Neural progenitor cell (in vitro differentiated cells): Measurements from ENCODE around the gene BCHE. TPM values are rescaled to one million over a fixed set of nuclear protein-coding genes. Genes with fewer than 3 reads are reported as not detected.

Source experiments
- DNase-seq: peaks from one replicate; pipeline ENCODE4 v3.0.0-alpha.2; 2016; ENCODE audit warnings: low spot score
- H2AFZ ChIP-seq: fragments of 200-600 bp; sonication (generic); replicated peaks from 2 replicates; pipeline ENCODE4 v1.6.1; 2016; ENCODE audit warnings: antibody characterized with exemption
- H3F3A ChIP-seq: fragments of 200-600 bp; sonication (generic); 2 replicates; pipeline ENCODE4 v1.6.1; 2016; ENCODE audit warnings: antibody characterized with exemption, low read depth
- H3K27ac ChIP-seq: fragments of 200-600 bp; sonication (generic); 2 replicates; pipeline ENCODE4 v1.5.1; 2016; ENCODE audit warnings: mild to moderate bottlenecking
- H3K27me3 ChIP-seq: fragments of 200-600 bp; sonication (generic); 2 replicates; pipeline ENCODE4 v1.6.1; 2016; ENCODE audit warnings: mild to moderate bottlenecking, moderate library complexity
- H3K36me3 ChIP-seq: fragments of 200-600 bp; sonication (generic); 2 replicates; pipeline ENCODE4 v1.5.1; 2016
- H3K4me1 ChIP-seq: fragments of 200-600 bp; sonication (generic); 2 replicates; pipeline ENCODE4 v1.6.1; 2016; ENCODE audit warnings: mixed run types
- H3K4me2 ChIP-seq: fragments of 200-600 bp; sonication (generic); 2 replicates; pipeline ENCODE4 v1.6.1; 2016
- H3K4me3 ChIP-seq: fragments of 200-600 bp; sonication (generic); 2 replicates; pipeline ENCODE4 v1.5.1; 2016
- H3K79me2 ChIP-seq: fragments of 200-600 bp; sonication (generic); 2 replicates; pipeline ENCODE4 v1.6.1; 2016; ENCODE audit warnings: low read depth
- H3K9ac ChIP-seq: fragments of 200-600 bp; sonication (generic); 2 replicates; pipeline ENCODE4 v1.6.1; 2016
- H3K9me3 ChIP-seq: fragments of 200-600 bp; sonication (generic); 2 replicates; pipeline ENCODE4 v1.5.1; 2016; ENCODE audit warnings: low read depth
- H4K20me1 ChIP-seq: fragments of 200-600 bp; sonication (generic); 2 replicates; pipeline ENCODE4 v1.6.1; 2016; ENCODE audit warnings: low read depth
- H3K27ac Mint-ChIP-seq: 3 replicates; pipeline ENCODE4 v1.8.0; 2021; ENCODE audit warnings: mixed read lengths
- H3K27me3 Mint-ChIP-seq: 2 replicates; pipeline ENCODE4 v1.8.0; 2022; ENCODE audit warnings: low read depth, mild to moderate bottlenecking, inconsistent platforms, moderate library complexity, mixed read lengths; ENCODE audit not compliant: insufficient read depth
- H3K36me3 Mint-ChIP-seq: 3 replicates; pipeline ENCODE4 v1.8.0; 2021; ENCODE audit warnings: mixed read lengths
- H3K4me1 Mint-ChIP-seq: 3 replicates; pipeline ENCODE4 v1.8.0; 2021; ENCODE audit warnings: mixed read lengths
- H3K4me3 Mint-ChIP-seq: 3 replicates; pipeline ENCODE4 v1.8.0; 2021; ENCODE audit warnings: mild to moderate bottlenecking, moderate library complexity, mixed read lengths
- H3K9me3 Mint-ChIP-seq: 3 replicates; pipeline ENCODE4 v1.8.0; 2020; ENCODE audit warnings: mixed read lengths
- EZH2 ChIP-seq: fragments of 200-600 bp; sonication (generic); IDR thresholded peaks from 2 replicates; pipeline ENCODE4 v1.6.1; 2017; ENCODE audit warnings: antibody characterized with exemption, mild to moderate bottlenecking, moderate library complexity
- EZH2phosphoT487 ChIP-seq: fragments of 200-600 bp; sonication (generic); IDR thresholded peaks from 2 replicates; pipeline ENCODE4 v1.6.1; 2017; ENCODE audit warnings: antibody characterized with exemption
- total RNA-seq: library from RNA; depleted of rRNA; stranded (reverse); fragments of >200 nt; gene quantifications from 2 replicates; pipeline ENCODE4 v1.2.3, GENCODE V29; 2015; ENCODE audit warnings: low replicate concordance
- TF ChIP-seq, protein P1 (sequence below): fragments of 200-600 bp; sonication (generic); IDR thresholded peaks from 2 replicates; pipeline ENCODE4 v1.5.1; 2017; ENCODE audit warnings: antibody characterized with exemption, mild to moderate bottlenecking

Gene BCHE
- total RNA-seq, 1 donor from 2014 or later, result 15.2 TPM

DNA sequence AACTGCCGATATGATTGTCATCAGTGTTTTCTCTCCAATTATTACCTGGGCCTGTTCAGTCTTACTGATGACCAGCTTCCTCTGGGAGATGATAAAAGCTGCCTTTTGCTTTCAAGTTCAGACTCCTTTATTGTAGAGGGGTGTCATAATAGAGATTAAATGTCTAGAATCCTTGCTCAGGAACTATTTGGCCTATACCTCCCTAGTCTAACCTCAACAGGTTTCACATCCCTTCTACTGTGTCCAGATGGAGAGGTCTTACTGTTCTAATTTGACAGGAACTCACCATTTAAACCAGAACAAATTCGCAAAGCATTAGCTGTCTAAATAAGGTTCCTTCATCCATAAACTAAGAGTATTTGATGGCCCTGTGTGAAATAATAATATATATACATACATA is 88.0 kb downstream of the BCHE start:
- no peaks in the 10 kb centered on the region for H3K79me2 ChIP-seq
- TF ChIP-seq EZH2phosphoT487, result no peak
- TF ChIP-seq, protein P1, sequence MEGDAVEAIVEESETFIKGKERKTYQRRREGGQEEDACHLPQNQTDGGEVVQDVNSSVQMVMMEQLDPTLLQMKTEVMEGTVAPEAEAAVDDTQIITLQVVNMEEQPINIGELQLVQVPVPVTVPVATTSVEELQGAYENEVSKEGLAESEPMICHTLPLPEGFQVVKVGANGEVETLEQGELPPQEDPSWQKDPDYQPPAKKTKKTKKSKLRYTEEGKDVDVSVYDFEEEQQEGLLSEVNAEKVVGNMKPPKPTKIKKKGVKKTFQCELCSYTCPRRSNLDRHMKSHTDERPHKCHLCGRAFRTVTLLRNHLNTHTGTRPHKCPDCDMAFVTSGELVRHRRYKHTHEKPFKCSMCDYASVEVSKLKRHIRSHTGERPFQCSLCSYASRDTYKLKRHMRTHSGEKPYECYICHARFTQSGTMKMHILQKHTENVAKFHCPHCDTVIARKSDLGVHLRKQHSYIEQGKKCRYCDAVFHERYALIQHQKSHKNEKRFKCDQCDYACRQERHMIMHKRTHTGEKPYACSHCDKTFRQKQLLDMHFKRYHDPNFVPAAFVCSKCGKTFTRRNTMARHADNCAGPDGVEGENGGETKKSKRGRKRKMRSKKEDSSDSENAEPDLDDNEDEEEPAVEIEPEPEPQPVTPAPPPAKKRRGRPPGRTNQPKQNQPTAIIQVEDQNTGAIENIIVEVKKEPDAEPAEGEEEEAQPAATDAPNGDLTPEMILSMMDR, result no peak
- TF ChIP-seq EZH2, result no peak

DNA sequence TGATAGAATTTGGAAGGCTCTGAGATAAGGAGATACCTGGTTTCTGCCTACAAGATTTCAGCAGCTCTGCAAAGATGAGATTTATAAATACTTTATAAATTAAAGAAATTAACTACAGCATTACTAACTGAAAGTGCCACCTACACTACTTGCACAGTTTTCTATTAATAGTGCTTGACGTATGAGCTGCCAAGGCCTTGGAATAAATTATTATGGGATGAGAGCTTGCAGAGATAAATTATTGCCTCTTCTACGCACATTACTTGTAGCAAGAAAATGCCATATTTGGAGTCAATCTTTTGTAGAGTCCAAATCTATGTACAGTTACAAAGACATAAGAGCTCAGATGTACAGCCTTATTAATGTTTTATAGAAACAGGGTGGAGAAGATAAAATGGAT is 89.1 kb downstream of the BCHE start:
- TF ChIP-seq, protein P1, result no peak
- TF ChIP-seq EZH2 (no peak), EZH2phosphoT487 (no peak)
- H3K4me1 Mint-ChIP-seq, result no peaks in the 10 kb centered on the region
- Histone ChIP-seq H3K27ac (no peak overlapping the region), H3K4me2 (no peak overlapping the region), H3K4me3 (no peak overlapping the region), H3K79me2 (no peaks in the 10 kb centered on the region), H3K36me3 (no peaks in the 10 kb centered on the region), H3K4me1 (no peaks in the 10 kb centered on the region), H2AFZ (no peak overlapping the region), H3F3A (no peaks in the 10 kb centered on the region), H3K9ac (no peak overlapping the region), H3K27me3 (no peaks in the 10 kb centered on the region), H3K9me3 (no peaks in the 10 kb centered on the region), H4K20me1 (no peaks in the 10 kb centered on the region)
- no peak overlapping the region for H3K27ac Mint-ChIP-seq
- no peaks in the 10 kb centered on the region for H3K36me3 Mint-ChIP-seq
- DNase-seq, result no peak
- no peaks in the 10 kb centered on the region for H3K9me3 Mint-ChIP-seq
- H3K4me3 Mint-ChIP-seq, result no peak overlapping the region
- H3K27me3 Mint-ChIP-seq, result peaks cover 2% of the 10 kb centered on the region

More for the DNA sequence above, 88.0 kb downstream of the BCHE start:
- Mint-ChIP-seq H3K4me1 (no peaks in the 10 kb centered on the region), H3K9me3 (no peaks in the 10 kb centered on the region), H3K4me3 (no peak overlapping the region), H3K27ac (no peak overlapping the region), H3K27me3 (peaks cover 2% of the 10 kb centered on the region), H3K36me3 (no peaks in the 10 kb centered on the region)
- H3K27ac ChIP-seq, result no peak overlapping the region
- H3K4me1 ChIP-seq, result no peaks in the 10 kb centered on the region
- H3F3A ChIP-seq, result no peaks in the 10 kb centered on the region
- H3K27me3 ChIP-seq, result no peaks in the 10 kb centered on the region
- no peak for DNase-seq
- H2AFZ ChIP-seq, result no peak overlapping the region
- no peak overlapping the region for H3K4me2 ChIP-seq
- no peaks in the 10 kb centered on the region for H3K36me3 ChIP-seq
- no peak overlapping the region for H3K9ac ChIP-seq
- no peaks in the 10 kb centered on the region for H3K9me3 ChIP-seq
- H4K20me1 ChIP-seq, result no peaks in the 10 kb centered on the region
- H3K4me3 ChIP-seq, result no peak overlapping the region

DNA sequence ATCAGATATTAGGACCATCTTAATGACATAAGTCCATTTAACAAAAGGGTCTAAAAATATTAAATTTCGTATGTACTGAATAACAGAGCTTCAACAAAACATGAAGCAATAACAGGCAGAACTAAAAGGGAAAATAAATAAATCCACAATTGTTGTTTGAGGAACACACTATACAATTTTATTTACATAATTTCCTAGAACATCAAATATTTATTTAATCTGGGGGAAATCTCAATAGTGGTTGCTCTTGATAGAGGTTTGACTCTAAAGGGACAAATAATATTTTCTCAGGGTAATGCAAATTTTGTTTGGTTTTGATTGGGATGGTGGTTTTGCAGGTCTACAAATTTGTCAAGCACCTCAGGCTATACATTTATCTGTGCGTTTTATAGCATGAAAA is 90.3 kb downstream of the BCHE start:
- Histone ChIP-seq H3K79me2 (no peaks in the 10 kb centered on the region), H3K9me3 (no peaks in the 10 kb centered on the region), H3K4me3 (no peak overlapping the region), H3K4me2 (no peak overlapping the region), H2AFZ (no peak overlapping the region), H3K4me1 (no peaks in the 10 kb centered on the region), H4K20me1 (no peaks in the 10 kb centered on the region), H3K36me3 (no peaks in the 10 kb centered on the region), H3K27me3 (no peaks in the 10 kb centered on the region), H3K9ac (no peak overlapping the region), H3F3A (no peaks in the 10 kb centered on the region), H3K27ac (no peak overlapping the region)
- H3K27ac Mint-ChIP-seq, result no peak overlapping the region
- no peaks in the 10 kb centered on the region for H3K36me3 Mint-ChIP-seq
- H3K27me3 Mint-ChIP-seq, result peaks cover 2% of the 10 kb centered on the region
- no peak overlapping the region for H3K4me3 Mint-ChIP-seq
- TF ChIP-seq, protein P1, result no peak
- no peak for TF ChIP-seq EZH2
- no peak for TF ChIP-seq EZH2phosphoT487
- H3K9me3 Mint-ChIP-seq, result no peaks in the 10 kb centered on the region
- no peaks in the 10 kb centered on the region for H3K4me1 Mint-ChIP-seq
- DNase-seq, result no peak
